Transverse colon (tissue), 4 donors: ENCODE results near the gene SOBP. TPM values are rescaled to one million over a fixed set of nuclear protein-coding genes. Genes with fewer than 3 reads are reported as not detected.

ENCODE experiments used
- DNase-seq: peaks from one replicate; pipeline ENCODE4 v3.0.0-alpha.2; 2019
- H3K27ac ChIP-seq, 4 donors: fragments of 200-600 bp; sonication (generic); 2 replicates each; pipeline ENCODE4 v1.5.1; 2016 to 2018; ENCODE audit warnings: inconsistent platforms in 4 of 4
- H3K27me3 ChIP-seq: fragments of 200-600 bp; sonication (generic); 2 replicates; pipeline ENCODE4 v1.5.1; 2017; ENCODE audit warnings: inconsistent platforms
- H3K36me3 ChIP-seq, 4 donors: fragments of 200-600 bp; sonication (generic); 2 replicates each; pipeline ENCODE4 v1.5.1; 2017 to 2019; ENCODE audit warnings: inconsistent platforms in 4 of 4
- H3K4me1 ChIP-seq, 4 donors: fragments of 200-600 bp; sonication (generic); 2 replicates each; pipeline ENCODE4 v1.5.1; 2017 to 2020; ENCODE audit warnings: inconsistent platforms in 4 of 4
- H3K4me3 ChIP-seq, 4 donors: fragments of 200-600 bp; sonication (generic); 1 replicate in 1 of 4; 2 replicates in 3 of 4; pipeline versions ENCODE4 v1.5.1 to v1.6.1; 2017 to 2019; ENCODE audit warnings: inconsistent platforms in 4 of 4
- H3K9me3 ChIP-seq, 2 donors: fragments of 200-600 bp; sonication (generic); 2 replicates each; pipeline ENCODE4 v1.5.1; 2017 to 2019; ENCODE audit warnings: inconsistent platforms in 2 of 2
- CTCF ChIP-seq, 5 experiments: fragments of 200-600 bp in 3 of 5; fragments of 450-650 bp in 2 of 5; sonication (generic) in 3 of 5; IDR thresholded peaks; 1 replicate in 2 of 5; 2 replicates in 3 of 5; pipeline ENCODE4 v1.5.1; 2016 to 2017; ENCODE audit warnings: antibody characterized with exemption in 5 of 5, inconsistent platforms in 3 of 5, mild to moderate bottlenecking in 2 of 5, moderate library complexity in 1 of 5
- EP300 ChIP-seq: sonication (generic); formaldehyde crosslinking; IDR thresholded peaks from one replicate; pipeline ENCODE4 v1.6.1; 2017; ENCODE audit warnings: antibody characterized with exemption, low read depth
- POLR2A ChIP-seq: fragments of 450-650 bp; IDR thresholded peaks from one replicate; pipeline ENCODE4 v1.6.1; 2016; ENCODE audit warnings: antibody characterized with exemption, mild to moderate bottlenecking, moderate library complexity
- POLR2AphosphoS5 ChIP-seq, 3 donors: sonication (generic); formaldehyde crosslinking; IDR thresholded peaks; one replicate each; pipeline ENCODE4 v1.6.1; 2016; ENCODE audit warnings: antibody characterized with exemption in 3 of 3
- WGBS, 2 donors: methylation state at CpG; one replicate each; pipeline ENCODE4 v1.1.5; 2018; ENCODE audit warnings: low coverage in 1 of 2; 5-methylcytosine and 5-hydroxymethylcytosine counted together
- in situ Hi-C, 4 donors: fragments of 200-750 bp; cut with MboI; loops; one replicate each; pipeline versions ENCODE4 v1.15.0 to v1.15.1; 2017; ENCODE audit warnings: low sequenced_read_pairs in 3 of 4, low pct_ligation_motif_present in 1 of 4, low pct_unique_long_range_greater_than_20kb in 1 of 4
- intact Hi-C: fragments of 100-400 bp; cut with DNase I; formaldehyde crosslinking; loops from one replicate; pipeline ENCODE4 v1.15.1; 2023; ENCODE audit warnings: low total_unique reads
- total RNA-seq, 4 donors: library from RNA; depleted of rRNA; stranded (reverse); fragments of >200 nt; gene quantifications; one replicate each; pipeline ENCODE4 v1.1.0, GENCODE V29; 2016

SOBP gene
- total RNA-seq, 4 donors from 2014 or later: 2.6 to 15.9 (median 4.6) TPM

GRCh38 chr6:107479089-107479690, 10.7 kb upstream of the SOBP start:
- H3K27ac ChIP-seq: no peak overlapping the region
- TF ChIP-seq POLR2A: no peak
- no peak for DNase-seq
- H3K27me3 ChIP-seq: peaks cover 32% of the 10 kb centered on the region
- no peaks in the 10 kb centered on the region for H3K9me3 ChIP-seq
- H3K4me3 ChIP-seq: no peak overlapping the region
- no peaks in the 10 kb centered on the region for H3K36me3 ChIP-seq
- in situ Hi-C loops (loop anchor here in 1 of 4 donors (25.0 kb wide), 1 partner anchor 183 kb away; no protein-coding TSS in a partner anchor), intact Hi-C loops (no loop called here)
- WGBS, 2 donors: 74 to 82% methylated on average over 4 of the region's 4 CpGs
- H3K4me1 ChIP-seq: no peaks in the 10 kb centered on the region

- H3K27ac ChIP-seq: no peak overlapping the region
- in situ Hi-C loops: loop anchor here in 1 of 4 donors (25.0 kb wide), 1 partner anchor 177 kb away; no protein-coding TSS in a partner anchor
- H3K27me3 ChIP-seq: peaks cover 82% of the 10 kb centered on the region
- WGBS, 2 donors: 48 to 85% methylated on average over 2 to 4 of the region's 4 CpGs
- H3K9me3 ChIP-seq: no peaks in the 10 kb centered on the region
- no peak overlapping the region for H3K4me3 ChIP-seq
- H3K36me3 ChIP-seq: no peaks in the 10 kb centered on the region
- peaks cover 7 to 15% (median 14%) of the 10 kb centered on the region in 4 donors for H3K4me1 ChIP-seq
- intact Hi-C loops: loop anchor here (10.0 kb wide), 1 partner anchor 150 kb away; no protein-coding TSS in a partner anchor
- no peak for TF ChIP-seq EP300
- no peak for TF ChIP-seq CTCF (IDR thresholded peaks at IDR 0.05)
- no peak for TF ChIP-seq POLR2A
- no peak for TF ChIP-seq POLR2AphosphoS5 (IDR thresholded peaks at IDR 0.05)
- no peak for DNase-seq
Measured at GRCh38 chr6:107485157-107485556, 4.8 kb upstream of the SOBP start.

GRCh38 chr6:107488174-107488874, 1.6 kb upstream of the SOBP start:
- H3K27ac ChIP-seq: peak overlapping the region; percentile 81 to 92 (median 85)
- in situ Hi-C loops (loop anchor here in 1 of 4 donors (25.0 kb wide), 1 partner anchor 174 kb away; no protein-coding TSS in a partner anchor), intact Hi-C loops (loop anchor here (10.0 kb wide), 1 partner anchor 146 kb away; no protein-coding TSS in a partner anchor)
- no peaks in the 10 kb centered on the region for H3K36me3 ChIP-seq
- H3K4me1 ChIP-seq: peaks cover 7 to 29% (median 25%) of the 10 kb centered on the region in 4 donors
- peak overlapping the region; percentile 55 to 80 (median 62) for H3K4me3 ChIP-seq
- no peak for DNase-seq
- WGBS, 2 donors: 3 to 29% methylated on average over 12 to 27 of the region's 27 CpGs
- TF ChIP-seq EP300 (no peak), POLR2A (no peak), CTCF (IDR thresholded peaks at IDR 0.05) (no peak), POLR2AphosphoS5 (IDR thresholded peaks at IDR 0.05) (no peak)
- peaks cover 91% of the 10 kb centered on the region for H3K27me3 ChIP-seq
- H3K9me3 ChIP-seq: no peaks in the 10 kb centered on the region

DNA sequence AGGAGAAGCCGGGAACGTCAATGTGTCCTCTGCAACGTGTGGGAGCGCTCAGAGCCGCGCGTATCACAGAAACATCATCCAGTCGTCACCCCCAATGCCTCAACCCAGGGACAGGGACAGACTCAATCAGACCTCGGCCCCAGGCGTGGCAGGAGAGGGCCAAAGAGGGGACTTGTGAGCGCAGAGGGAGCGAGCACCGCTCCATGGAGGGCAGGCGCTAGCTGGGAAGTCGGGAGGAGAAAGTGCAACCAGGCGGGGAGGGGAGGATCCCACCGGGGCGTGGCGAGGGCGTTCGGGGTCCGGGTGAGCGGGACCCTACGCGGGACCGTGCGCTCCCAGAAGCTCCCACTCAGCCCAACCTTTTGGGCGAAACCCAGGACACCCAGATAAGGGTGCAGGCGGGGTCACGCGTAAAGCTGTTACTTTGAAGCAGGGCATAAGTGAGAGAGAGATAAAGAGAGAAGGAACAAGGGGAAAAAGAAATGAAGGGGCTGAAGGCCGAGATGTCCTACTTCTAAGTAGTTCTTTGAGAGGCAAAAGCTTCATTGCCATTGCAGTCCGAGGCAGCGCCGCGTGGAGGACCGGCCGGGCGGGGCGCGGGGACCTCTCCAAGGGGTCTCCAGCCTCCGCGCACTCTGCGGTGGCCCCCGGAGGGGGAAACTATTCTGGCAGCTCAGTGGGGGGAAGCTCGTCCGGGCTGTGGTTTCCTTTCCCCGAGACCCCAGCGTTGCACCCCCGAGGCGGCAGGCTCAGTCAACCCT, 862 bp upstream of the SOBP start:
- no peaks in the 10 kb centered on the region for H3K36me3 ChIP-seq
- no peaks in the 10 kb centered on the region for H3K9me3 ChIP-seq
- H3K27ac ChIP-seq: peak overlapping the region; percentile 81 to 92 (median 85)
- intact Hi-C loops (loop anchor here (10.0 kb wide), 1 partner anchor 146 kb away; no protein-coding TSS in a partner anchor), in situ Hi-C loops (loop anchor here in 1 of 4 donors (25.0 kb wide), 1 partner anchor 173 kb away; no protein-coding TSS in a partner anchor)
- no peak for DNase-seq
- TF ChIP-seq POLR2AphosphoS5 (IDR thresholded peaks at IDR 0.05): no peak
- H3K27me3 ChIP-seq: peaks cover 83% of the 10 kb centered on the region
- H3K4me3 ChIP-seq: peak overlapping the region; percentile 55 to 80 (median 62)
- WGBS, 2 donors: 0 to 3% methylated on average over 8 to 51 of the region's 51 CpGs
- H3K4me1 ChIP-seq: peaks cover 7 to 29% (median 25%) of the 10 kb centered on the region in 4 donors
